Panc1 (cell line): Measurements from ENCODE around the gene STMND1. TPM values are rescaled to one million over a fixed set of nuclear protein-coding genes. Genes with fewer than 3 reads are reported as not detected.

Experiments
- ATAC-seq: fragments of 200-7000 bp; cut with Tn5 transposase; 2 replicates; pipeline ENCODE4 v1.9.1; 2020; ENCODE audit warnings: mild to moderate bottlenecking, moderate library complexity
- BruUV-seq: library from RNA; stranded (reverse); fragments of 400-500 nt; replicated peaks from 2 replicates; lab custom pipeline; 2021; lab: Mats Ljungman, UMichigan
- CTCF ChIA-PET: fragments of 300-600 bp; sonication (Branson Sonifier 250); formaldehyde crosslinking; loops from one replicate; lab custom pipeline; 2022; ENCODE audit warnings: antibody characterized with exemption; lab: Charles Lee
- POLR2A ChIA-PET: fragments of 300-600 bp; sonication (Branson Sonifier 250); formaldehyde crosslinking; loops from one replicate; lab custom pipeline; 2022; ENCODE audit warnings: antibody characterized with exemption; lab: Charles Lee
- DNase-seq: peaks from one replicate; pipeline ENCODE4 v3.0.0-alpha.2; 2010; ENCODE audit warnings: low read depth, low spot score
- H3K27ac ChIP-seq: 2 replicates; pipeline ENCODE4 v1.5.1; 2011; ENCODE audit warnings: mild to moderate bottlenecking, low read length, inconsistent platforms
- H3K27me3 ChIP-seq: fragments of 200-500 bp; sonication (Bioruptor generic); 2 replicates; pipeline ENCODE4 v1.6.0; 2014; ENCODE audit warnings: low read length, inconsistent platforms; ENCODE audit not compliant: control insufficient read depth, insufficient read depth
- H3K36me3 ChIP-seq: fragments of 200-500 bp; sonication (Bioruptor generic); 2 replicates; pipeline ENCODE4 v1.5.1; 2014; ENCODE audit warnings: inconsistent platforms, mild to moderate bottlenecking, low read length, moderate library complexity; ENCODE audit not compliant: control insufficient read depth, insufficient read depth
- H3K4me1 ChIP-seq: 2 replicates; pipeline ENCODE4 v1.5.1; 2011; ENCODE audit warnings: inconsistent platforms, mild to moderate bottlenecking, low read length, moderate library complexity; ENCODE audit not compliant: control insufficient read depth, insufficient read depth
- H3K4me3 ChIP-seq, 2 experiments: 2 replicates each; pipeline ENCODE4 v1.5.1; 2011 to 2012; ENCODE audit warnings: low read depth in 2 of 2, low read length in 2 of 2, mild to moderate bottlenecking in 2 of 2, inconsistent platforms in 1 of 2, moderate library complexity in 1 of 2
- H3K9me3 ChIP-seq: fragments of 200-500 bp; sonication (Bioruptor generic); 2 replicates; pipeline ENCODE4 v1.5.1; 2014; ENCODE audit warnings: low read depth, mild to moderate bottlenecking, inconsistent platforms, low read length, moderate library complexity; ENCODE audit not compliant: control insufficient read depth, insufficient read depth
- POLR2AphosphoS5 ChIP-seq: IDR thresholded peaks from 2 replicates; pipeline ENCODE4 v1.6.1; 2012; ENCODE audit warnings: mild to moderate bottlenecking, low read depth, low read length, moderate library complexity
- SIN3A ChIP-seq: IDR thresholded peaks from 2 replicates; pipeline ENCODE4 v1.6.1; 2012; ENCODE audit warnings: low read depth, mild to moderate bottlenecking, low read length, moderate library complexity, borderline replicate concordance; ENCODE audit not compliant: insufficient read depth
- TCF7L2 ChIP-seq: IDR thresholded peaks from 2 replicates; pipeline ENCODE4 v1.6.1; 2011; ENCODE audit warnings: mild to moderate bottlenecking, low read depth, low read length, inconsistent platforms
- in situ Hi-C: cut with HindIII; loops from 2 replicates; pipeline ENCODE4 v1.10.0; 2016; ENCODE audit warnings: low sequenced_read_pairs, low pct_unique_long_range_greater_than_20kb
- intact Hi-C: fragments of 100-400 bp; cut with micrococcal nuclease; formaldehyde crosslinking; loops from one replicate; pipeline ENCODE4 v1.10.0; 2022; ENCODE audit not compliant: unreplicated experiment
- total RNA-seq: library from RNA; stranded (reverse); gene quantifications from one replicate; pipeline ENCODE4 v1.2.1, GENCODE V29; 2021; ENCODE audit not compliant: unreplicated experiment
- TF ChIP-seq, protein P1 (sequence below): fragments of 450-650 bp; IDR thresholded peaks from 2 replicates; pipeline ENCODE4 v1.5.1; 2017; ENCODE audit warnings: mild to moderate bottlenecking
- TF ChIP-seq, protein P2 (sequence below), 2 experiments: IDR thresholded peaks; 2 replicates each; pipeline ENCODE4 v1.6.1; 2011 to 2012; ENCODE audit warnings: low read depth in 2 of 2, control low read depth in 1 of 2, low read length in 1 of 2, mild to moderate bottlenecking in 1 of 2, moderate library complexity in 1 of 2; ENCODE audit not compliant: insufficient read depth in 1 of 2

The STMND1 gene
- total RNA-seq, 1 experiment from 2014 or later: not detected

DNA sequence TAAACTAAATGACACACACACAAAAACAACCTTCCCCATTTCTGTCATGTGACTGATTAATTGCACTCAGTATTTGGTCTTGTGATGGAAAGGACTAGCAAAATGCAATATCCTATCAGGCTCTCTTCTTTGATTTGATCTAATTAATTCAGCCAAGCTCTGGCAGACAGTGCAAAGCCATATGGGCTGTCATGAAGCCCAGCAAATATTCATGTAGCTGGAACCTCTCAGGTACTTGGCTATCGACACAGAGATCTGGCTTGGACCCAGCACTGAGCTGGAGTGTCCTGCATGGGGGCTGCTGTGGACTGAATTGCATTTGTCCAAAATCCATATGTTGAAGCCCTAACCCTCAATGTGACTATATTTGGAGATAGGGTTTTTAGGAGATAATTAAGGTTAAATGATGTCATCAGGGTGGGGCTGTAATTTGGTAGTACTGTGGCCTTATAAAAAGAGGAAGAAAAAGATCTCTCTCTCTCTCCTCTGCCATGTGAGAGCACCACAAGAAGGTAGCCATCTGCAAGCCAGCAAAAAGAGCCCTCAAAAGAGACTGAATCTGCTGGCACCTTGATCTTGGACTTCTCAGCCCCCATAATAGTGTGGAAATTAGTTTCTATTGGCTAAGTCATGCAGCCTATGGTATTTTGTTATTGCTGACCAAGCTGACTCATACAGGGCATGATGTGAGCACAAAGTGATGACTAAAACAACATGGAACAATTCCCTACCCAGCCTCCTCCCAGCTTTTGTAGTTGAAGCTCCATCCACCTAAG is 77.1 kb downstream of the STMND1 start:
- H3K27me3 ChIP-seq: no peaks in the 10 kb centered on the region
- no TSS peak for BruUV-seq
- CTCF ChIA-PET: no interaction called here

DNA sequence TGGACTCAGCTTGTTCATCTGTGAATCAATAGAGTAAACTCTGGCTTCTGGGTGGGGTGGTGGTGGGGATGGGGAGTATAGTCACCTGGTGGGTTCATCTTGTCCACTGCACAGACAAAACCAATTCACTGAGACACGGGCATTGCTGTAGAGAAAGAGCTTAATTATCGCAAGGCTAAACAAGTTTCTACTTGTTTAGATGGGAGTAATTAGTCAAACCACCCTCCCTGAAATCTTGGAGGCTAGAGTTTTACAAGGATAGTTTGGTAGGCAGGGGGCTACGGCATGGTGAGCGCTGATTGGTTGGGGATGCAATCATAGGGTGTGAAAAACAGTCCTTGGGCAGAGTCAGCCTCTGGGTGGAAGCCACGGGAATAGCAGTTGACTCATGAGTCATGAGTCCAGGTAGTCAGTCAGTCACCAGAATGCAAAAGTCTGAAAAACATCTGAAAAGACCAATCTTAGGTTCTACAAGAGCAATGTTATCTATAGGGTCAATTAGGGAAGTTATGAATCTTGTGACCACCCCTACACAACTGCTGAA is 77.8 kb downstream of the STMND1 start:
- H3K4me1 ChIP-seq: no peaks in the 10 kb centered on the region
- H3K36me3 ChIP-seq: no peaks in the 10 kb centered on the region
- CTCF ChIA-PET: no interaction called here
- in situ Hi-C loops (no loop called here), intact Hi-C loops (no loop called here)
- TF ChIP-seq SIN3A (no peak), POLR2AphosphoS5 (no peak), TCF7L2 (no peak)
- TF ChIP-seq, protein P1, sequence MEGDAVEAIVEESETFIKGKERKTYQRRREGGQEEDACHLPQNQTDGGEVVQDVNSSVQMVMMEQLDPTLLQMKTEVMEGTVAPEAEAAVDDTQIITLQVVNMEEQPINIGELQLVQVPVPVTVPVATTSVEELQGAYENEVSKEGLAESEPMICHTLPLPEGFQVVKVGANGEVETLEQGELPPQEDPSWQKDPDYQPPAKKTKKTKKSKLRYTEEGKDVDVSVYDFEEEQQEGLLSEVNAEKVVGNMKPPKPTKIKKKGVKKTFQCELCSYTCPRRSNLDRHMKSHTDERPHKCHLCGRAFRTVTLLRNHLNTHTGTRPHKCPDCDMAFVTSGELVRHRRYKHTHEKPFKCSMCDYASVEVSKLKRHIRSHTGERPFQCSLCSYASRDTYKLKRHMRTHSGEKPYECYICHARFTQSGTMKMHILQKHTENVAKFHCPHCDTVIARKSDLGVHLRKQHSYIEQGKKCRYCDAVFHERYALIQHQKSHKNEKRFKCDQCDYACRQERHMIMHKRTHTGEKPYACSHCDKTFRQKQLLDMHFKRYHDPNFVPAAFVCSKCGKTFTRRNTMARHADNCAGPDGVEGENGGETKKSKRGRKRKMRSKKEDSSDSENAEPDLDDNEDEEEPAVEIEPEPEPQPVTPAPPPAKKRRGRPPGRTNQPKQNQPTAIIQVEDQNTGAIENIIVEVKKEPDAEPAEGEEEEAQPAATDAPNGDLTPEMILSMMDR: no peak
- TF ChIP-seq, protein P2, sequence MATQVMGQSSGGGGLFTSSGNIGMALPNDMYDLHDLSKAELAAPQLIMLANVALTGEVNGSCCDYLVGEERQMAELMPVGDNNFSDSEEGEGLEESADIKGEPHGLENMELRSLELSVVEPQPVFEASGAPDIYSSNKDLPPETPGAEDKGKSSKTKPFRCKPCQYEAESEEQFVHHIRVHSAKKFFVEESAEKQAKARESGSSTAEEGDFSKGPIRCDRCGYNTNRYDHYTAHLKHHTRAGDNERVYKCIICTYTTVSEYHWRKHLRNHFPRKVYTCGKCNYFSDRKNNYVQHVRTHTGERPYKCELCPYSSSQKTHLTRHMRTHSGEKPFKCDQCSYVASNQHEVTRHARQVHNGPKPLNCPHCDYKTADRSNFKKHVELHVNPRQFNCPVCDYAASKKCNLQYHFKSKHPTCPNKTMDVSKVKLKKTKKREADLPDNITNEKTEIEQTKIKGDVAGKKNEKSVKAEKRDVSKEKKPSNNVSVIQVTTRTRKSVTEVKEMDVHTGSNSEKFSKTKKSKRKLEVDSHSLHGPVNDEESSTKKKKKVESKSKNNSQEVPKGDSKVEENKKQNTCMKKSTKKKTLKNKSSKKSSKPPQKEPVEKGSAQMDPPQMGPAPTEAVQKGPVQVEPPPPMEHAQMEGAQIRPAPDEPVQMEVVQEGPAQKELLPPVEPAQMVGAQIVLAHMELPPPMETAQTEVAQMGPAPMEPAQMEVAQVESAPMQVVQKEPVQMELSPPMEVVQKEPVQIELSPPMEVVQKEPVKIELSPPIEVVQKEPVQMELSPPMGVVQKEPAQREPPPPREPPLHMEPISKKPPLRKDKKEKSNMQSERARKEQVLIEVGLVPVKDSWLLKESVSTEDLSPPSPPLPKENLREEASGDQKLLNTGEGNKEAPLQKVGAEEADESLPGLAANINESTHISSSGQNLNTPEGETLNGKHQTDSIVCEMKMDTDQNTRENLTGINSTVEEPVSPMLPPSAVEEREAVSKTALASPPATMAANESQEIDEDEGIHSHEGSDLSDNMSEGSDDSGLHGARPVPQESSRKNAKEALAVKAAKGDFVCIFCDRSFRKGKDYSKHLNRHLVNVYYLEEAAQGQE (IDR thresholded peaks at IDR 0.05; ENCODE audit: insufficient read depth in 1 of 2, low read depth in 2 of 2, low read length in 1 of 2): no peak
- no peak for ATAC-seq
- DNase-seq: no peak
- H3K27ac ChIP-seq: no peak overlapping the region
- H3K4me3 ChIP-seq: no peak overlapping the region
- BruUV-seq: no TSS peak
- no peaks in the 10 kb centered on the region for H3K27me3 ChIP-seq
- no peaks in the 10 kb centered on the region for H3K9me3 ChIP-seq
- POLR2A ChIA-PET: interaction anchor here (0.7 kb wide), 1 partner anchor 62 kb away, joined by 3 read pairs; no protein-coding TSS in a partner anchor

More for the DNA sequence above, 77.1 kb downstream of the STMND1 start:
- TF ChIP-seq, protein P1: no peak
- TF ChIP-seq SIN3A (no peak), TCF7L2 (no peak), POLR2AphosphoS5 (no peak)
- TF ChIP-seq, protein P2 (IDR thresholded peaks at IDR 0.05; ENCODE audit: insufficient read depth in 1 of 2, low read depth in 2 of 2, low read length in 1 of 2): no peak
- ATAC-seq: no peak
- Histone ChIP-seq H3K4me3 (no peak overlapping the region), H3K36me3 (no peaks in the 10 kb centered on the region), H3K9me3 (no peaks in the 10 kb centered on the region), H3K27ac (no peak overlapping the region), H3K4me1 (no peaks in the 10 kb centered on the region)
- in situ Hi-C loops (no loop called here), intact Hi-C loops (no loop called here)
- DNase-seq: no peak
- POLR2A ChIA-PET: interaction anchor here (0.7 kb wide), 1 partner anchor 62 kb away, joined by 3 read pairs; no protein-coding TSS in a partner anchor
